Measurements from ENCODE around the gene MAPK7. TPM values are rescaled to one million over a fixed set of nuclear protein-coding genes. Genes with fewer than 3 reads are reported as not detected.

The MAPK7 gene
- total and polyA plus RNA-seq, 2 experiments from 2014 or later: 26.1 to 49.0 TPM

DNA sequence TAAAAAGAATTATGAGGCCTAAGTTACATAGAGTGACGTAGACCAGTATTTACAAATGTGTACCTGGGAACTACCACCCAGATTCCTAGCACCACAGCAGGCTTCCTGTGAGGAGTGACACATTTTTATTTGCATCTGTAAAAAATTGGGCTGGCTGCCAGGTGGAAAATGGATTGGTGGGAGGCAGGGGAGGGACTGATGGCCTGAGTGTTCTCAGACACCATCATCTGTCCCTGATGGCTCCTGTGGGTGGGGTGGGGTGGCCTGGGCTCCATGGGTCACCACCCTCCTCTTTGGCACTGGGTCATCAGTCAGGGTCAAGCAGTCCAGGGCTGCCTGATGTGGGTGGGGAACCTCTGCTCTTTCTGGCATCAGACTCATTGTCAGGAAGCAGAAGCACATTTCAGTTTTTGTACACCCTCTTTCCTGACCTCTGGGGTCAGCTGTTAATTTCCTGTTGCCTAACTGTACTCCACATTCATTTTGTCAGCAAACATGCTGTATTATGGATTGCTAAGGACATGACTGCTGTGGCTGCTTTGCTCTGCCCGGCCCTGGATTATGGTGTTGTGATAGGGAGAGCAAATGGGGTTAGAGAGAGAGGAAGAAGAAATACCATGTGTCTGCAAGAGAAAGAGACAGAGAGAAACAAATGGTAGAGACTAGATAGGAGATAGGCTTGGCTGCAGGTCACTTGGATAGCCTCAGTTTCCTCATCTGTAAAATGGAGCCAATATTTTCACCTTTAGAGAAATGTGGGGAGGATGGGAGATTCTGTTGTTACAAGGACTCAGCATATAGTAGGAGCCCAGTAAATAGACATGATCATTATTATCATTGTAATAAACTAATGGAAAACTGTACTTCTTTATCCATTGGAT, 20.2 kb downstream of the MAPK7 start:
- Histone ChIP-seq H2AFZ (no peak overlapping the region), H3K27me3 (no peaks in the 10 kb centered on the region), H3K9me2 (replicated peaks; ENCODE audit: insufficient read depth) (no peaks in the 10 kb centered on the region), H3K36me3 (replicated peaks; ENCODE audit: insufficient read depth, low read depth) (no peaks in the 10 kb centered on the region), H3K4me1 (ENCODE audit: insufficient read depth) (peaks cover 21% of the 10 kb centered on the region), H3K4me3 (no peak overlapping the region), H3K27ac (peak overlapping the region; percentile 85), H3K4me2 (no peak overlapping the region), H3K79me2 (no peaks in the 10 kb centered on the region), H3K9me3 (ENCODE audit: low read depth) (no peaks in the 10 kb centered on the region), H4K20me1 (ENCODE audit: insufficient read depth, poor library complexity, severe bottlenecking) (no peaks in the 10 kb centered on the region)
- DNase-seq (ENCODE audit: low spot score): peak; percentile 55
- TF ChIP-seq EZH2 (IDR thresholded peaks at IDR 0.05; ENCODE audit: borderline replicate concordance) (no peak), EZH2phosphoT487 (IDR thresholded peaks at IDR 0.05; ENCODE audit: low read depth, severe bottlenecking, unreplicated experiment) (no peak)
- TF ChIP-seq, protein P1, sequence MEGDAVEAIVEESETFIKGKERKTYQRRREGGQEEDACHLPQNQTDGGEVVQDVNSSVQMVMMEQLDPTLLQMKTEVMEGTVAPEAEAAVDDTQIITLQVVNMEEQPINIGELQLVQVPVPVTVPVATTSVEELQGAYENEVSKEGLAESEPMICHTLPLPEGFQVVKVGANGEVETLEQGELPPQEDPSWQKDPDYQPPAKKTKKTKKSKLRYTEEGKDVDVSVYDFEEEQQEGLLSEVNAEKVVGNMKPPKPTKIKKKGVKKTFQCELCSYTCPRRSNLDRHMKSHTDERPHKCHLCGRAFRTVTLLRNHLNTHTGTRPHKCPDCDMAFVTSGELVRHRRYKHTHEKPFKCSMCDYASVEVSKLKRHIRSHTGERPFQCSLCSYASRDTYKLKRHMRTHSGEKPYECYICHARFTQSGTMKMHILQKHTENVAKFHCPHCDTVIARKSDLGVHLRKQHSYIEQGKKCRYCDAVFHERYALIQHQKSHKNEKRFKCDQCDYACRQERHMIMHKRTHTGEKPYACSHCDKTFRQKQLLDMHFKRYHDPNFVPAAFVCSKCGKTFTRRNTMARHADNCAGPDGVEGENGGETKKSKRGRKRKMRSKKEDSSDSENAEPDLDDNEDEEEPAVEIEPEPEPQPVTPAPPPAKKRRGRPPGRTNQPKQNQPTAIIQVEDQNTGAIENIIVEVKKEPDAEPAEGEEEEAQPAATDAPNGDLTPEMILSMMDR (IDR thresholded peaks at IDR 0.05; ENCODE audit: poor library complexity): no peak
- WGBS (ENCODE audit: low lambda C conversion rate, missing lambda C conversion rate): 70% methylated on average over 2 of the region's 2 CpGs

DNA sequence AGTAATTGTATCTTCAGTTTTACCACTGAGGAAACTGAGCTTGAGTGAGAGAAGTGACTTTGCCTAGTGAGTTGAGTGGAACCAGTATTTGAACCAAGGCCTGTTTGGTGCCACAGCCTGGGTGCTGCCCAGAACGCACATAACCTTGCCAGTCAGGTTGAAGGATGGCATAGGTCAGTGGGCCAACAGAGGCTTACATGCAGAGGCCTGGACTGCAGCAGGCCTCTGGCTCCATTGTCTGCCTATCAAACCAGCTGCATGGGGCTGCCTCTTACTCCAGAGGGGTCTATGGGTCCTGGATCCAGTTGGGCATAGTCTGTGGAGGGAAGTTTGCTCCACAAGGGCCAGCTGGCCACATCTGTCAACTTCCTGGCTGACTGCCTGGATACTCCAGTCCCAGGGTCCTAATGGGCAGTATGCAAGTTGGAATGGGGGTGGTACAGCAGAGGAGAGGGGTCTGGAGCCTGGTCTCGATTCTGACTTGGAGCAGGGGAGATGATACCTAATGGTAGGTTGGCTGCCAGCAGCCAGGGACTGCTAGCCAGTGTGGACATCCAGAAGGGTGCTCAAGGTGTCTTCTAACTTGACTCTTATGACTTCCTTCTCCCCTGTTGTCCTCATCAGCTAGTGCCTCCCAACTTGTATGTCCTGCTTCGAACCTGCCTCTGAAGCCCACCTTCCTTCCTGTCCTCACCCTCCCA, 21.6 kb downstream of the MAPK7 start:
- no peak for DNase-seq (ENCODE audit: low spot score)
- H3K79me2 ChIP-seq: no peaks in the 10 kb centered on the region
- H3K4me3 ChIP-seq: no peak overlapping the region
- H2AFZ ChIP-seq: no peak overlapping the region
- no peak overlapping the region for H3K4me2 ChIP-seq
- no peaks in the 10 kb centered on the region for H4K20me1 ChIP-seq (ENCODE audit: insufficient read depth, poor library complexity, severe bottlenecking)
- no peaks in the 10 kb centered on the region for H3K36me3 ChIP-seq (replicated peaks; ENCODE audit: insufficient read depth, low read depth)
- H3K4me1 ChIP-seq (ENCODE audit: insufficient read depth): peaks cover 21% of the 10 kb centered on the region
- no peaks in the 10 kb centered on the region for H3K9me2 ChIP-seq (replicated peaks; ENCODE audit: insufficient read depth)
- no peaks in the 10 kb centered on the region for H3K9me3 ChIP-seq (ENCODE audit: low read depth)
- no peak overlapping the region for H3K27ac ChIP-seq
- 100% methylated on average over 3 of the region's 3 CpGs for WGBS (ENCODE audit: low lambda C conversion rate, missing lambda C conversion rate)
- no peak for TF ChIP-seq EZH2phosphoT487 (IDR thresholded peaks at IDR 0.05; ENCODE audit: low read depth, severe bottlenecking, unreplicated experiment)
- no peak for TF ChIP-seq EZH2 (IDR thresholded peaks at IDR 0.05; ENCODE audit: borderline replicate concordance)
- TF ChIP-seq, protein P1 (IDR thresholded peaks at IDR 0.05; ENCODE audit: poor library complexity): no peak
- H3K27me3 ChIP-seq: no peaks in the 10 kb centered on the region

DNA sequence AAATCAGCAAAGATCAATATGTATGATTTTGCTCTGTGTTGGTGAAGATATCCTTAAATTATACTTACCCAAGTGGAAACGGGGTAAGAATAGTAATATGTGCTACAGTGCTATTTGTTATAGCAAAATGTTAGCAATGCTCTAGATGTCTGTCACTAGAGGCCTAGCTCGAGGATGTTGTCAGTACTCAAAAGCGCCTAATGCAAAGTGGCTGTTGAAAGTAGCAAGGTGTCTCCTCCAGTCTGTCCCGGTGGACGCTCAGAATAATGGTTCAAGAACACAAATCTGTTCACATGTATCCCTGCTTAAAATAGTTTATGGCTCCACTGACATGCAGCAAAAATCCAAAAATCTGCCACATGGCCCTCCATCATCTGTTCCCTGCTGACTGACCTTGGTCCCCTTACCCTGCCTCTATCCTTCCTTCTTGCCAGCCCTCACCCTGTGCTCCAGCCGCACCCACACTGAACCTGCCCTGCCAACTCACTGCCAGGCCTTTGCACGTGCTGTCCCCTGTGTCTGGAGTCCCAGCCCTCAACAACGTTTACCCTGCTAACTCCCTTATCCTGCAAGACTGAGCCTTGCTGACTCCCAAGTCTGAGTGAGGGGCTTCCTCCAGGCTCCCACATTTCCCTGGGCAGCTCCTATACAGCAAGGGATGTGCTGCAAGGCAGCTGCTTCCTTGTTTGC, 23.2 kb downstream of the MAPK7 start:
- TF ChIP-seq EZH2phosphoT487 (IDR thresholded peaks at IDR 0.05; ENCODE audit: low read depth, severe bottlenecking, unreplicated experiment) (no peak), EZH2 (IDR thresholded peaks at IDR 0.05; ENCODE audit: borderline replicate concordance) (no peak)
- TF ChIP-seq, protein P1 (IDR thresholded peaks at IDR 0.05; ENCODE audit: poor library complexity): no peak
- H3K4me2 ChIP-seq: no peak overlapping the region

More for the DNA sequence above, 23.2 kb downstream of the MAPK7 start:
- 71% methylated on average over 8 of the region's 8 CpGs for WGBS (ENCODE audit: low lambda C conversion rate, missing lambda C conversion rate)
- no peak overlapping the region for H2AFZ ChIP-seq
- H3K9me2 ChIP-seq (replicated peaks; ENCODE audit: insufficient read depth): no peaks in the 10 kb centered on the region
- H3K27me3 ChIP-seq: no peaks in the 10 kb centered on the region
- no peak overlapping the region for H3K4me3 ChIP-seq
- no peaks in the 10 kb centered on the region for H3K36me3 ChIP-seq (replicated peaks; ENCODE audit: insufficient read depth, low read depth)
- peak overlapping the region; percentile 31 for H3K27ac ChIP-seq
- H4K20me1 ChIP-seq (ENCODE audit: insufficient read depth, poor library complexity, severe bottlenecking): no peaks in the 10 kb centered on the region
- H3K9me3 ChIP-seq (ENCODE audit: low read depth): no peaks in the 10 kb centered on the region
- peaks cover 21% of the 10 kb centered on the region for H3K4me1 ChIP-seq (ENCODE audit: insufficient read depth)
- no peak for DNase-seq (ENCODE audit: low spot score)
- no peaks in the 10 kb centered on the region for H3K79me2 ChIP-seq
